ENCODE measurements around the gene ENDOV.

- TF ChIP-seq BHLHE40 (IDR thresholded peaks at IDR 0.05; ENCODE audit: borderline replicate concordance), result no peak
- no peak for TF ChIP-seq SUZ12 (IDR thresholded peaks at IDR 0.05)
- TF ChIP-seq FOXM1 (IDR thresholded peaks at IDR 0.05; ENCODE audit: borderline replicate concordance), result no peak
- TF ChIP-seq NFRKB (IDR thresholded peaks at IDR 0.05), result no peak
- TF ChIP-seq FOXA1 (IDR thresholded peaks at IDR 0.05), result no peak
These were observed 46.7 kb downstream of the ENDOV start for GRCh38 chr17:80461528-80462160.
